HEK293 (cell line): ENCODE results near the gene CD82.

Experiments used
- CTCF ChIP-seq: fragments of 450-650 bp; formaldehyde crosslinking; IDR thresholded peaks from 2 replicates; pipeline ENCODE4 v1.5.1; 2016; ENCODE audit warnings: missing biosample characterization, missing genetic modification characterization
- MYNN ChIP-seq: fragments of 450-650 bp; formaldehyde crosslinking; IDR thresholded peaks from 2 replicates; pipeline ENCODE4 v1.5.1; 2016; ENCODE audit warnings: missing biosample characterization, missing genetic modification characterization, borderline replicate concordance
- SP3 ChIP-seq: fragments of 450-650 bp; formaldehyde crosslinking; IDR thresholded peaks from 2 replicates; pipeline ENCODE4 v1.5.1; 2016; ENCODE audit warnings: missing biosample characterization, missing genetic modification characterization
- ZNF221 ChIP-seq: fragments of 450-650 bp; formaldehyde crosslinking; IDR thresholded peaks from 2 replicates; pipeline ENCODE4 v1.5.1; 2017; ENCODE audit warnings: missing biosample characterization, missing genetic modification characterization, borderline replicate concordance
- ZNF529 ChIP-seq: fragments of 450-650 bp; formaldehyde crosslinking; IDR thresholded peaks from 2 replicates; pipeline ENCODE4 v1.5.1; 2017; ENCODE audit warnings: missing genetic modification characterization, missing biosample characterization; ENCODE audit not compliant: insufficient replicate concordance
- ZNF785 ChIP-seq: fragments of 450-650 bp; formaldehyde crosslinking; IDR thresholded peaks from 2 replicates; pipeline ENCODE4 v1.5.1; 2016; ENCODE audit warnings: missing biosample characterization, missing genetic modification characterization
- TF ChIP-seq, protein P1 (sequence below): fragments of 450-650 bp; formaldehyde crosslinking; IDR thresholded peaks from 2 replicates; pipeline ENCODE4 v1.5.1; 2017; ENCODE audit warnings: missing biosample characterization, missing genetic modification characterization
- TF ChIP-seq, protein P2 (sequence below): fragments of 450-650 bp; formaldehyde crosslinking; IDR thresholded peaks from 2 replicates; pipeline ENCODE4 v1.5.1; 2016; ENCODE audit warnings: missing biosample characterization, missing genetic modification characterization

GRCh38 chr11:44530413-44531115 lies 34.9 kb upstream of the CD82 start:
- TF ChIP-seq CTCF (tag by site-specific recombination) (no peak), ZNF529 (no peak), SP3 (tag by site-specific recombination) (no peak), MYNN (no peak), ZNF785 (no peak), ZNF221 (tag by site-specific recombination) (no peak)
- TF ChIP-seq, protein P1, sequence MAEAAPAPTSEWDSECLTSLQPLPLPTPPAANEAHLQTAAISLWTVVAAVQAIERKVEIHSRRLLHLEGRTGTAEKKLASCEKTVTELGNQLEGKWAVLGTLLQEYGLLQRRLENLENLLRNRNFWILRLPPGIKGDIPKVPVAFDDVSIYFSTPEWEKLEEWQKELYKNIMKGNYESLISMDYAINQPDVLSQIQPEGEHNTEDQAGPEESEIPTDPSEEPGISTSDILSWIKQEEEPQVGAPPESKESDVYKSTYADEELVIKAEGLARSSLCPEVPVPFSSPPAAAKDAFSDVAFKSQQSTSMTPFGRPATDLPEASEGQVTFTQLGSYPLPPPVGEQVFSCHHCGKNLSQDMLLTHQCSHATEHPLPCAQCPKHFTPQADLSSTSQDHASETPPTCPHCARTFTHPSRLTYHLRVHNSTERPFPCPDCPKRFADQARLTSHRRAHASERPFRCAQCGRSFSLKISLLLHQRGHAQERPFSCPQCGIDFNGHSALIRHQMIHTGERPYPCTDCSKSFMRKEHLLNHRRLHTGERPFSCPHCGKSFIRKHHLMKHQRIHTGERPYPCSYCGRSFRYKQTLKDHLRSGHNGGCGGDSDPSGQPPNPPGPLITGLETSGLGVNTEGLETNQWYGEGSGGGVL (tag by site-specific recombination): no peak
- TF ChIP-seq, protein P2, sequence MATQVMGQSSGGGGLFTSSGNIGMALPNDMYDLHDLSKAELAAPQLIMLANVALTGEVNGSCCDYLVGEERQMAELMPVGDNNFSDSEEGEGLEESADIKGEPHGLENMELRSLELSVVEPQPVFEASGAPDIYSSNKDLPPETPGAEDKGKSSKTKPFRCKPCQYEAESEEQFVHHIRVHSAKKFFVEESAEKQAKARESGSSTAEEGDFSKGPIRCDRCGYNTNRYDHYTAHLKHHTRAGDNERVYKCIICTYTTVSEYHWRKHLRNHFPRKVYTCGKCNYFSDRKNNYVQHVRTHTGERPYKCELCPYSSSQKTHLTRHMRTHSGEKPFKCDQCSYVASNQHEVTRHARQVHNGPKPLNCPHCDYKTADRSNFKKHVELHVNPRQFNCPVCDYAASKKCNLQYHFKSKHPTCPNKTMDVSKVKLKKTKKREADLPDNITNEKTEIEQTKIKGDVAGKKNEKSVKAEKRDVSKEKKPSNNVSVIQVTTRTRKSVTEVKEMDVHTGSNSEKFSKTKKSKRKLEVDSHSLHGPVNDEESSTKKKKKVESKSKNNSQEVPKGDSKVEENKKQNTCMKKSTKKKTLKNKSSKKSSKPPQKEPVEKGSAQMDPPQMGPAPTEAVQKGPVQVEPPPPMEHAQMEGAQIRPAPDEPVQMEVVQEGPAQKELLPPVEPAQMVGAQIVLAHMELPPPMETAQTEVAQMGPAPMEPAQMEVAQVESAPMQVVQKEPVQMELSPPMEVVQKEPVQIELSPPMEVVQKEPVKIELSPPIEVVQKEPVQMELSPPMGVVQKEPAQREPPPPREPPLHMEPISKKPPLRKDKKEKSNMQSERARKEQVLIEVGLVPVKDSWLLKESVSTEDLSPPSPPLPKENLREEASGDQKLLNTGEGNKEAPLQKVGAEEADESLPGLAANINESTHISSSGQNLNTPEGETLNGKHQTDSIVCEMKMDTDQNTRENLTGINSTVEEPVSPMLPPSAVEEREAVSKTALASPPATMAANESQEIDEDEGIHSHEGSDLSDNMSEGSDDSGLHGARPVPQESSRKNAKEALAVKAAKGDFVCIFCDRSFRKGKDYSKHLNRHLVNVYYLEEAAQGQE (tag by site-specific recombination): no peak
